HL-60 (cell line): Measurements from ENCODE around the gene CYSLTR2.

Source experiments
- DNase-seq, 2 experiments: peaks; one replicate each; pipeline ENCODE4 v3.0.0-alpha.2; 2010 to 2020; ENCODE audit warnings: low read depth in 1 of 2, low spot score in 1 of 2
- H3K27ac ChIP-seq: fragments of 250-450 bp; sonication (Bioruptor Pico); replicated peaks from 2 replicates; pipeline ENCODE4 v1.5.1; 2020; ENCODE audit warnings: mild to moderate bottlenecking, moderate library complexity
- H3K27me3 ChIP-seq: fragments of 250-450 bp; sonication (Bioruptor Pico); 2 replicates; pipeline ENCODE4 v1.5.1; 2021; ENCODE audit warnings: mild to moderate bottlenecking, moderate library complexity; ENCODE audit not compliant: insufficient read depth, poor library complexity, severe bottlenecking
- H3K4me3 ChIP-seq: replicated peaks from 2 replicates; pipeline ENCODE4 v1.5.1; 2011; ENCODE audit warnings: mild to moderate bottlenecking, control low read depth, low read length; ENCODE audit not compliant: insufficient read depth
- GABPA ChIP-seq: IDR thresholded peaks from 2 replicates; pipeline ENCODE4 v1.6.1; 2012; ENCODE audit warnings: low read depth
- POLR2AphosphoS5 ChIP-seq: IDR thresholded peaks from 2 replicates; pipeline ENCODE4 v1.6.1; 2012; ENCODE audit warnings: low read depth
- REST ChIP-seq: IDR thresholded peaks from 2 replicates; pipeline ENCODE4 v1.6.1; 2012; ENCODE audit warnings: low read depth; ENCODE audit not compliant: insufficient replicate concordance
- SPI1 ChIP-seq: IDR thresholded peaks from 2 replicates; pipeline ENCODE4 v1.6.1; 2012; ENCODE audit warnings: low read depth, mild to moderate bottlenecking, borderline replicate concordance
- TF ChIP-seq, protein P1 (sequence below): IDR thresholded peaks from one replicate; pipeline ENCODE4 v1.5.1; 2011; ENCODE audit warnings: low read length, control low read depth, inconsistent platforms; ENCODE audit not compliant: insufficient read depth

CYSLTR2 gene

GRCh38 chr13:48656608-48657007 is 2.9 kb downstream of the CYSLTR2 start:
- TF ChIP-seq GABPA, result no peak
- no peak for TF ChIP-seq REST
- no peak for TF ChIP-seq POLR2AphosphoS5
- TF ChIP-seq SPI1, result no peak
- TF ChIP-seq, protein P1, sequence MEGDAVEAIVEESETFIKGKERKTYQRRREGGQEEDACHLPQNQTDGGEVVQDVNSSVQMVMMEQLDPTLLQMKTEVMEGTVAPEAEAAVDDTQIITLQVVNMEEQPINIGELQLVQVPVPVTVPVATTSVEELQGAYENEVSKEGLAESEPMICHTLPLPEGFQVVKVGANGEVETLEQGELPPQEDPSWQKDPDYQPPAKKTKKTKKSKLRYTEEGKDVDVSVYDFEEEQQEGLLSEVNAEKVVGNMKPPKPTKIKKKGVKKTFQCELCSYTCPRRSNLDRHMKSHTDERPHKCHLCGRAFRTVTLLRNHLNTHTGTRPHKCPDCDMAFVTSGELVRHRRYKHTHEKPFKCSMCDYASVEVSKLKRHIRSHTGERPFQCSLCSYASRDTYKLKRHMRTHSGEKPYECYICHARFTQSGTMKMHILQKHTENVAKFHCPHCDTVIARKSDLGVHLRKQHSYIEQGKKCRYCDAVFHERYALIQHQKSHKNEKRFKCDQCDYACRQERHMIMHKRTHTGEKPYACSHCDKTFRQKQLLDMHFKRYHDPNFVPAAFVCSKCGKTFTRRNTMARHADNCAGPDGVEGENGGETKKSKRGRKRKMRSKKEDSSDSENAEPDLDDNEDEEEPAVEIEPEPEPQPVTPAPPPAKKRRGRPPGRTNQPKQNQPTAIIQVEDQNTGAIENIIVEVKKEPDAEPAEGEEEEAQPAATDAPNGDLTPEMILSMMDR, result no peak
- H3K4me3 ChIP-seq, result no peak overlapping the region
- no peak overlapping the region for H3K27ac ChIP-seq
- peak; percentile 41 to 71 for DNase-seq
- H3K27me3 ChIP-seq, result no peaks in the 10 kb centered on the region

GRCh38 chr13:48660361-48661076 is 6.8 kb downstream of the CYSLTR2 start:
- Histone ChIP-seq H3K4me3 (no peak overlapping the region), H3K27me3 (no peaks in the 10 kb centered on the region), H3K27ac (peak overlapping the region; percentile 70)
- peak; percentile 28 to 92 for DNase-seq
- TF ChIP-seq GABPA (no peak), SPI1 (peak; percentile 73)

- Histone ChIP-seq H3K4me3 (no peak overlapping the region), H3K27ac (peak overlapping the region; percentile 70), H3K27me3 (no peaks in the 10 kb centered on the region)
- no peak for DNase-seq
- TF ChIP-seq GABPA, result no peak
- no peak for TF ChIP-seq REST
- TF ChIP-seq POLR2AphosphoS5, result no peak
- TF ChIP-seq, protein P1, result no peak
- TF ChIP-seq SPI1, result no peak
Observed at GRCh38 chr13:48661107-48661506, 7.4 kb downstream of the CYSLTR2 start.

DNA sequence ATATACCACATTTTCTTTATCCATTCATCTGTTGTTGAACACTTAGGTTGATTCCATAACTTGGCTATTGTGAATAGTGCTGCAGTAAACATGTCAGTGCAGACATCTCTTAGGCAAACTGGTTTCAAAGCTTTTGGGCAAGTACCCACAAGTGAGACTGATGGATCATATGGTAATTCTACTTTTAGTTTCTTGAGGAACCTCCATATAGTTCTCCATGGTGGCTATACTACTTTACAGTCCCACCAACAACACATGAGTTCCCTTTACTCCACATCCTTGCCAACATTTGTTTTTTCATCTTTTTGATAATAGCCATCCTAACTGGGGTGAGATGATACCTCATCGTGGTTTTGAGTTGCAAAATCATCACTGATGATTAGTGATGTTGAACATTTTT is 8.5 kb downstream of the CYSLTR2 start:
- no peak for TF ChIP-seq SPI1
- no peak for TF ChIP-seq POLR2AphosphoS5
- TF ChIP-seq REST, result no peak
- TF ChIP-seq GABPA, result no peak
- TF ChIP-seq, protein P1, result no peak

More for the DNA sequence above, 8.5 kb downstream of the CYSLTR2 start:
- H3K4me3 ChIP-seq, result no peak overlapping the region
- no peak overlapping the region for H3K27ac ChIP-seq
- H3K27me3 ChIP-seq, result no peaks in the 10 kb centered on the region
- no peak for DNase-seq
